Suprapubic skin (tissue), 4 donors: ENCODE results near the gene MS4A7. TPM values are rescaled to one million over a fixed set of nuclear protein-coding genes. Genes with fewer than 3 reads are reported as not detected.

Experiments
- DNase-seq, 2 donors: peaks; one replicate each; pipeline ENCODE4 v3.0.0-alpha.2; 2019; ENCODE audit warnings: low spot score in 2 of 2
- H3K27ac ChIP-seq: fragments of 200-600 bp; sonication (generic); one replicate; pipeline ENCODE4 v1.5.1; 2019
- H3K27me3 ChIP-seq: fragments of 200-600 bp; sonication (generic); one replicate; pipeline ENCODE4 v1.5.1; 2019
- H3K36me3 ChIP-seq: fragments of 200-600 bp; sonication (generic); one replicate; pipeline ENCODE4 v1.5.1; 2019
- H3K4me1 ChIP-seq: fragments of 200-600 bp; sonication (generic); one replicate; pipeline ENCODE4 v1.5.1; 2019
- H3K4me3 ChIP-seq: fragments of 200-600 bp; sonication (generic); one replicate; pipeline ENCODE4 v1.5.1; 2019; ENCODE audit warnings: mild to moderate bottlenecking
- H3K9me3 ChIP-seq: fragments of 200-600 bp; sonication (generic); one replicate; pipeline ENCODE4 v1.5.1; 2019
- EP300 ChIP-seq: sonication (generic); formaldehyde crosslinking; IDR thresholded peaks from one replicate; pipeline ENCODE4 v1.6.1; 2017; ENCODE audit warnings: antibody characterized with exemption
- POLR2A ChIP-seq, 2 donors: fragments of 450-650 bp; IDR thresholded peaks; one replicate each; pipeline ENCODE4 v1.6.1; 2017; ENCODE audit warnings: antibody characterized with exemption in 2 of 2, mild to moderate bottlenecking in 2 of 2, moderate library complexity in 2 of 2
- POLR2AphosphoS5 ChIP-seq, 3 donors: sonication (generic); formaldehyde crosslinking; IDR thresholded peaks; one replicate each; pipeline ENCODE4 v1.6.1; 2017; ENCODE audit warnings: antibody characterized with exemption in 3 of 3
- WGBS: methylation state at CpG from one replicate; pipeline ENCODE4 v1.1.5; 2018; 5-methylcytosine and 5-hydroxymethylcytosine counted together
- total RNA-seq, 4 donors: library from RNA; depleted of rRNA; stranded (reverse); fragments of >200 nt; gene quantifications; one replicate each; pipeline ENCODE4 v1.1.0, GENCODE V29; 2016
- TF ChIP-seq, protein P1 (sequence below), 2 donors: fragments of 200-600 bp in 1 of 2; fragments of 450-650 bp in 1 of 2; sonication (generic) in 1 of 2; IDR thresholded peaks; one replicate each; pipeline ENCODE4 v1.5.1; 2016 to 2019; ENCODE audit warnings: antibody characterized with exemption in 2 of 2, mild to moderate bottlenecking in 1 of 2, moderate library complexity in 1 of 2

MS4A7 gene
- total RNA-seq, 4 donors from 2014 or later: 0.86 to 9.5 (median 4.2) TPM

DNA sequence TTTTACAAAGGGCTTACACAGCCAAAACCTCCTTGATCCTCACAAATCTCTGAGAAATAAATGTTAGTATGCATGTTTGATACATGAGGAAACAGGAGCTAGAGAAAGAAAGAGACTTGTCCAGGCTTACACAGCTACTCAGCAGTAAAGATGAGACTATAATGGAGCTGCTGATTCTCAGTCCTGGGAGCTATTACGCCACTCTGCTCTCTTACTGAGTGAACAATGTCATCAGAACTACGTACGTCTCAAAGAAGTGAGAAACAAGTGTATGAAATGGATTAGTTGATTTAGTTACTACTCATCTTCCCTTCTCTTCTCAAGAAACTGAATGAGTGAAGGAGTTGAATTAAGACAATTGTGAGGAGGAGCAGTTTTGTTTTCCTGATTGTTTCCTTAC is 39.0 kb upstream of the MS4A7 start:
- no peak overlapping the region for H3K27ac ChIP-seq
- TF ChIP-seq, protein P1, sequence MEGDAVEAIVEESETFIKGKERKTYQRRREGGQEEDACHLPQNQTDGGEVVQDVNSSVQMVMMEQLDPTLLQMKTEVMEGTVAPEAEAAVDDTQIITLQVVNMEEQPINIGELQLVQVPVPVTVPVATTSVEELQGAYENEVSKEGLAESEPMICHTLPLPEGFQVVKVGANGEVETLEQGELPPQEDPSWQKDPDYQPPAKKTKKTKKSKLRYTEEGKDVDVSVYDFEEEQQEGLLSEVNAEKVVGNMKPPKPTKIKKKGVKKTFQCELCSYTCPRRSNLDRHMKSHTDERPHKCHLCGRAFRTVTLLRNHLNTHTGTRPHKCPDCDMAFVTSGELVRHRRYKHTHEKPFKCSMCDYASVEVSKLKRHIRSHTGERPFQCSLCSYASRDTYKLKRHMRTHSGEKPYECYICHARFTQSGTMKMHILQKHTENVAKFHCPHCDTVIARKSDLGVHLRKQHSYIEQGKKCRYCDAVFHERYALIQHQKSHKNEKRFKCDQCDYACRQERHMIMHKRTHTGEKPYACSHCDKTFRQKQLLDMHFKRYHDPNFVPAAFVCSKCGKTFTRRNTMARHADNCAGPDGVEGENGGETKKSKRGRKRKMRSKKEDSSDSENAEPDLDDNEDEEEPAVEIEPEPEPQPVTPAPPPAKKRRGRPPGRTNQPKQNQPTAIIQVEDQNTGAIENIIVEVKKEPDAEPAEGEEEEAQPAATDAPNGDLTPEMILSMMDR (IDR thresholded peaks at IDR 0.05): no peak
- TF ChIP-seq POLR2A (IDR thresholded peaks at IDR 0.05) (no peak), POLR2AphosphoS5 (IDR thresholded peaks at IDR 0.05) (no peak), EP300 (no peak)
- no peaks in the 10 kb centered on the region for H3K4me1 ChIP-seq
- WGBS: 54% methylated on average over 3 of the region's 3 CpGs
- no peaks in the 10 kb centered on the region for H3K36me3 ChIP-seq
- no peak for DNase-seq
- no peaks in the 10 kb centered on the region for H3K9me3 ChIP-seq
- no peak overlapping the region for H3K4me3 ChIP-seq
- H3K27me3 ChIP-seq: no peaks in the 10 kb centered on the region

DNA sequence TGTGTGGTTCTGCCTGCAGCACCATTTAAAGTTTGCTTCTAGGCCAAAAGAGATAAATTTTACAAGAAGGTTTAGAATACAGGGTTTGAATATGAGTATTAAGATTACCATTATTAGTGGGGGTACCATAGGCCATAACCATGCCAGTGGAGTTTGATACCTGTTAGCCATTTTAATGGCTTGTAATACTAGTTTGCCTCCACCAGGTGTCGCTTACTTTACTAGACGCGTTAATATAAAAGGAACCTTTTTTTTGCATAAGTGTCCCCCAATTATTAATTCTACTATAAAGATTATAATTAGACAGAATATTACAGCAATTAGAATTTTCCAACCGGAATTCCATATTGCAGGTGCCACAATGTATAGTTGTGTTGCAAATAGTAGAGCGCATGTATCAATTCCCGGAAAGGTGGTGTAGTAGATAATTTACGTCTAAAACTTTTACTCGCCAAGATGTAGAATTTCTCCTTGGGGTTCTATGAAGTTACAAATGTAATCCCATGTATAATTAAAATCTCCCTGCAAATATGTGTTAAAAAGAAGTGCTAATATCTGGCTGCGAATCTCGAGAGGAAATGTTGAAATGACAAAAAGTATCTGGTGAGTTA is 35.1 kb upstream of the MS4A7 start:
- no peaks in the 10 kb centered on the region for H3K27me3 ChIP-seq
- H3K4me3 ChIP-seq: no peak overlapping the region
- DNase-seq: no peak
- no peaks in the 10 kb centered on the region for H3K9me3 ChIP-seq
- 74% methylated on average over 10 of the region's 10 CpGs for WGBS
- no peaks in the 10 kb centered on the region for H3K4me1 ChIP-seq
- no peaks in the 10 kb centered on the region for H3K36me3 ChIP-seq
- TF ChIP-seq, protein P1 (IDR thresholded peaks at IDR 0.05): peak in 1 of 2 donors; percentile 19
- TF ChIP-seq EP300: no peak
- TF ChIP-seq POLR2A (IDR thresholded peaks at IDR 0.05): no peak
- no peak for TF ChIP-seq POLR2AphosphoS5 (IDR thresholded peaks at IDR 0.05)
- H3K27ac ChIP-seq: no peak overlapping the region

DNA sequence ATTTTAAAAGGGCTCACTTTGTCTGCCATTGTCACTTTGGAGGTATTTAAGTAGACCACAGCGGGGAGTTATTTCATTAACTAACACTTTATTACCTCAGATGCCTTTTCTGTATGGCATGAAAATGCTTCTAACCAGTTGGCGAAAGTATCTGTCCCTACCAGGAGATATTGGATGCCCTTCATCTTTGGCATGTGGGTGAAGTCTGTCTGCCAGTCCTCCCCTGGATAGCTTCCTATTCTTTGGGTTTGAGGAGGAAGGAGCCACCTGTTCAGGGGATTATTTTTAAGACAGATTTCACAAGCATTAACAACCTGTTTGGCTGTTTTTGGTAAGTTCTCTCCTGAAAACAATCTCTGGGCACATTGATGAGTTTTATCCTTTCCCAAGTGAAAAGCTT is 34.2 kb upstream of the MS4A7 start:
- no peak for DNase-seq
- Histone ChIP-seq H3K27ac (no peak overlapping the region), H3K9me3 (no peaks in the 10 kb centered on the region), H3K4me1 (no peaks in the 10 kb centered on the region), H3K4me3 (no peak overlapping the region), H3K27me3 (no peaks in the 10 kb centered on the region), H3K36me3 (no peaks in the 10 kb centered on the region)
- 90% methylated on average over 2 of the region's 2 CpGs for WGBS
- TF ChIP-seq EP300 (no peak), POLR2AphosphoS5 (IDR thresholded peaks at IDR 0.05) (no peak), POLR2A (IDR thresholded peaks at IDR 0.05) (no peak)
- TF ChIP-seq, protein P1 (IDR thresholded peaks at IDR 0.05): no peak

DNA sequence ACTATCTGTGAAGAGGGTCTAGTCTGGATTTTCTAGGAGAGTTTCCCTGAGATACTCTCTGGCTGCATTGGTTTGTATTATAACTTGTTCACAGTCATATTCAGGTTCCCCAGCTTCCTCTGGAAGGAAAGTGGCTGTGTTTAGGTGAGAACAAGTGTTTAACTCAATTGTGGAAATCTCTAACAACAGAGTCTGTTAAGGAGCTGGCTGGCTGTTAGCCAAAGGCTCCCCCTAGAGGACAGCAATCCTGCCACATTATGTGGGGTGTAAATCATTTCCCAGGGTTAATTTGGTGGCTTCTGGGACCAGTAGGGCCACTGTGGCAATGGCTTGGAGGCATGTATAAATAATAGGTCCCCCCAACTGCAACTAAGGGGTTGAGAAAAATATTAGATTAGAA is 32.8 kb upstream of the MS4A7 start:
- H3K27me3 ChIP-seq: no peaks in the 10 kb centered on the region
- H3K4me3 ChIP-seq: no peak overlapping the region
- H3K9me3 ChIP-seq: no peaks in the 10 kb centered on the region
- no peaks in the 10 kb centered on the region for H3K4me1 ChIP-seq
- no peak overlapping the region for H3K27ac ChIP-seq
- TF ChIP-seq EP300: no peak
- TF ChIP-seq, protein P1 (IDR thresholded peaks at IDR 0.05): no peak
- TF ChIP-seq POLR2A (IDR thresholded peaks at IDR 0.05): no peak
- TF ChIP-seq POLR2AphosphoS5 (IDR thresholded peaks at IDR 0.05): no peak
- DNase-seq: no peak
- no peaks in the 10 kb centered on the region for H3K36me3 ChIP-seq

DNA sequence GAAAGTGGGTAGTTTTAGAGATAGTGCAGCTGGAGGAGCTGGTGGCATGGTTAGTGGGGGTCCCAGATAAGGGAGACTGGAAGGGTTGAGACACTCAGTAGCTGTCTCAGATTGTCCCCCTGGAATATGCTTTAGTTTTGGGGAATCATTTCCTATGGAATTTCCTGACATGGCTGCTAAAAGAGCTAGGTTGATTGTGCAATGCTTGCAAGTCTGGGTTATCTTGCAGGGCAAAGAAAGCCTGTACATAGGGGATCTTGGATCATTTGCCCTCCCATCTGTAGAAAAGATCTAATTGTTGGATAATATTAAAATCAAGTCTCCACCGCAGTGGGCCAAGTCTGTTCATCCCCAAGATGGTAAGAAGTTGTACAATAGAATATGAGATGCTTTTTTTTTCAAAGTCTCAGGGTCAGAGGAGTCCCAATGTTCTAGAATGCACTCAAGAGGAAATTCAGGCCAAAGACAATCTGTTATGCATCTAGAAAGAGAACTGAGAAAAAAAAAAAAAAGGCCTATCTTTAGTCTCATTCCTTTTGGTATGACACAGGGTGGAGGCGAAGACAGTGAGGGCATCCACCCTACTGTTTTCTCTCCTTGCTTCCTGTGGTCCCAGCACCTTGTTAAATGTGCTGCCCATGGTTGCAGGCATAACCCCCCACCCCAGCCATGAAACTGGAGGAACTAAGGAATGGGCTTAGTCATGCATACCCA is 31.1 kb upstream of the MS4A7 start:
- WGBS: 86% methylated on average over 2 of the region's 2 CpGs
- no peaks in the 10 kb centered on the region for H3K27me3 ChIP-seq
- no peak overlapping the region for H3K27ac ChIP-seq
- no peaks in the 10 kb centered on the region for H3K4me1 ChIP-seq
- H3K9me3 ChIP-seq: no peaks in the 10 kb centered on the region
- DNase-seq: no peak
- no peak overlapping the region for H3K4me3 ChIP-seq
- H3K36me3 ChIP-seq: no peaks in the 10 kb centered on the region
- no peak for TF ChIP-seq POLR2A (IDR thresholded peaks at IDR 0.05)
- no peak for TF ChIP-seq POLR2AphosphoS5 (IDR thresholded peaks at IDR 0.05)
